Measurements from ENCODE around the gene SERPINE3.

DNA sequence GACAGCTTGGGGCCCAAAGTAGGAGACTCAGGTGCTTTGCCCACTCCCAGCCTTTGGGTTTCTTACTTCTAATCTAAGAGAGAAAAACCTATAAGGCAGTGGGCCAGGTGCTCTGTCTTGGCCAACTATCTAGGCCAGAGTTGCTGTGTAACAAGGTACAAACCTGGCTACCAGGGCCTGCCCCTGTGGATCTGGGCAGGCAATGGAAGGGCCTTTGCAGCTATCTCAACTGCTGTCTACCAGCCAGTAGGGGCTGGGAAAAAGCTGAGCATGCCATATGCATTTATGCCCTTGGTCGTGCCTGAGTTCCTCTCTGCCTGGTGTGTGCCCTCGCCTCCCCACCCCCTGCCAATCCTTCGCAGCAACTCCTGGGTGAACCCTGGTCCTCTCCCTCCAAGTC is 16.7 kb upstream of the SERPINE3 start:
- TF ChIP-seq POLR2AphosphoS5 (IDR thresholded peaks at IDR 0.05) (no peak), CTCF (IDR thresholded peaks at IDR 0.05 in 8 of 11, conservative IDR thresholded peaks at IDR 0.05 in 3 of 11) (no peak)
